Measurements from ENCODE around the gene ANKS1B. TPM values are rescaled to one million over a fixed set of nuclear protein-coding genes. Genes with fewer than 3 reads are reported as not detected.

ANKS1B gene
- total RNA-seq, 2 experiments from 2014 or later: not detected

GRCh38 chr12:98799146-98799810 lies 1185.5 kb downstream of the ANKS1B start:
- CTCF ChIA-PET: no interaction called here
- no peak for DNase-seq
- H3K36me3 Mint-ChIP-seq (ENCODE audit: low read depth): no peaks in the 10 kb centered on the region
- H3K4me1 Mint-ChIP-seq (ENCODE audit: low read depth): no peaks in the 10 kb centered on the region
- no peak overlapping the region for H3K4me3 Mint-ChIP-seq
- H3K9me3 Mint-ChIP-seq: no peaks in the 10 kb centered on the region
- intact Hi-C loops (cut with micrococcal nuclease): no loop called here
- H3K27ac Mint-ChIP-seq: no peak overlapping the region
- peaks cover 9% of the 10 kb centered on the region for H3K27me3 Mint-ChIP-seq (ENCODE audit: low read depth)

GRCh38 chr12:98797200-98797599 lies 1187.5 kb downstream of the ANKS1B start:
- CTCF ChIA-PET: no interaction called here

DNA sequence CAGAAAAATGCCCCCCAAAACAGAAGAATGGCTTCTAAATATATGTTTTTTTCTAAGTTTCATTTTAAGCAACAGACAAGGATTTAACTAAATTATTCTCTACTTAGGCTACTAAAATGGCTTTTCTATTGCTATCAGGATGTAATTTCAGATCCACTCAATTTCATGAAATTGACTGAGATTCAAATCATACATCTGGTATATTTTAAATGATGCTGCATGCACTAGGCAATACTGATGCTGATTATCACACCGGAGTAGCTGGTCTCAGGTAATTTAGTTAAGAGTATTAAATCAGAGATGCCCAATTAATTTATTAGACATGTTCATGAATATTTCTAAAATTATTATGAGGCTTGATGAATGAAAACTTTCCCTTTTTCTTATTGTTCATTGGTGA lies 1188.0 kb downstream of the ANKS1B start:
- H3K9me3 Mint-ChIP-seq: no peaks in the 10 kb centered on the region
- no peaks in the 10 kb centered on the region for H3K4me1 Mint-ChIP-seq (ENCODE audit: low read depth)
- no peak for DNase-seq
- no peak overlapping the region for H3K4me3 Mint-ChIP-seq
- H3K27me3 Mint-ChIP-seq (ENCODE audit: low read depth): peaks cover 8% of the 10 kb centered on the region
- H3K27ac Mint-ChIP-seq: no peak overlapping the region
- intact Hi-C loops (cut with micrococcal nuclease): no loop called here
- CTCF ChIA-PET: no interaction called here
- no peaks in the 10 kb centered on the region for H3K36me3 Mint-ChIP-seq (ENCODE audit: low read depth)

More at GRCh38 chr12:98797200-98797599, 1187.5 kb downstream of the ANKS1B start:
- no peaks in the 10 kb centered on the region for H3K4me1 Mint-ChIP-seq (ENCODE audit: low read depth)
- no peak for DNase-seq
- no peaks in the 10 kb centered on the region for H3K36me3 Mint-ChIP-seq (ENCODE audit: low read depth)
- H3K9me3 Mint-ChIP-seq: no peaks in the 10 kb centered on the region
- H3K27me3 Mint-ChIP-seq (ENCODE audit: low read depth): peaks cover 8% of the 10 kb centered on the region
- H3K27ac Mint-ChIP-seq: no peak overlapping the region
- intact Hi-C loops (cut with micrococcal nuclease): no loop called here
- no peak overlapping the region for H3K4me3 Mint-ChIP-seq

GRCh38 chr12:98793121-98793520 lies 1191.6 kb downstream of the ANKS1B start:
- Mint-ChIP-seq H3K27me3 (ENCODE audit: low read depth) (peaks cover 6% of the 10 kb centered on the region), H3K36me3 (ENCODE audit: low read depth) (no peaks in the 10 kb centered on the region), H3K27ac (no peak overlapping the region), H3K4me1 (ENCODE audit: low read depth) (no peaks in the 10 kb centered on the region), H3K9me3 (no peaks in the 10 kb centered on the region), H3K4me3 (no peak overlapping the region)
- intact Hi-C loops (cut with micrococcal nuclease): no loop called here
- no peak for DNase-seq
- CTCF ChIA-PET: no interaction called here

DNA sequence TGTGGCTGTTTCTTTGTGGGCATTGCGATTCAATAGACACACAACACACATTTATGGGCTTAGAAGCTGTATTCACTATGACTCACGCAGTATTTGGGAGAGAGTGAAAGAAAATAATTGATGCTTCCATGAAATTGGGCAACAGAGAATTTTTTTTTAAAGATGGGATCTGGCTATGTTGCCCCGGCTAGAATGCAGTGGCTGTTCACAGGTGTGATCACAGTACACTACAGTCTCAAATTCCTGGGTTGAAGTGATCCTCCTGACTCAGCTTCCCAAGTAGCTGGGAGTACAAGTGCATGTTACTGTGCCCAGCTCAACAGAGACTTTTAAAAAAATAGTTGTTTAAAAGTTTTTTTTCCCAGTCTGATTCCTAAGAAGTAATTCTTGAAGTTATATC lies 1193.3 kb downstream of the ANKS1B start:
- no peak overlapping the region for H3K27ac Mint-ChIP-seq
- H3K4me1 Mint-ChIP-seq (ENCODE audit: low read depth): no peaks in the 10 kb centered on the region
- peaks cover 6% of the 10 kb centered on the region for H3K27me3 Mint-ChIP-seq (ENCODE audit: low read depth)
- CTCF ChIA-PET: interaction anchor here (0.6 kb wide), 1 partner anchor 113 kb away, joined by 3 read pairs; no protein-coding TSS in a partner anchor
- H3K9me3 Mint-ChIP-seq: no peaks in the 10 kb centered on the region
- no peak overlapping the region for H3K4me3 Mint-ChIP-seq
- no peak for DNase-seq
- H3K36me3 Mint-ChIP-seq (ENCODE audit: low read depth): no peaks in the 10 kb centered on the region
- intact Hi-C loops (cut with micrococcal nuclease): no loop called here

- intact Hi-C loops (cut with micrococcal nuclease): no loop called here
- H3K36me3 Mint-ChIP-seq (ENCODE audit: low read depth): no peaks in the 10 kb centered on the region
- no peak for DNase-seq
- no peaks in the 10 kb centered on the region for H3K4me1 Mint-ChIP-seq (ENCODE audit: low read depth)
- CTCF ChIA-PET: no interaction called here
- H3K4me3 Mint-ChIP-seq: no peak overlapping the region
- peaks cover 10% of the 10 kb centered on the region for H3K27me3 Mint-ChIP-seq (ENCODE audit: low read depth)
- no peaks in the 10 kb centered on the region for H3K9me3 Mint-ChIP-seq
- H3K27ac Mint-ChIP-seq: no peak overlapping the region
Measured at GRCh38 chr12:98788396-98788795, 1196.3 kb downstream of the ANKS1B start.

DNA sequence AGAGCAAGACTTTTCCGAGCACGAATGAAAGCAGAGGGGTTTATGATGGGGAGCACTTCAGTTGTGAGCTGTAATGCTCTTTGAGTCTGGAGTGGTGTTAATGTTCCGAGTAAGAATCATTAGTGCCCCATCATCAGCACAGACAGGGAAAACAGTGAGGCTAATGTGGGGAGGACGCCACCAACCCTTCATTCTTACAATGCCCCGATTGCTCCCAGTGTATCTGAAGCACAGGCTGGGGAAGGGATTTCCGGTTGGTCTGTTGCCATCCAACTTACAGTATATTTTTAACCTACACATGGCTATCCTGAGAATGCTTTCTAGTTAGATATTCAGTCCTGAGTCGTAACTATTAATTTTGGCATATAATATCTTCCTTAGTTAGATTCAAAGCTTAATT lies 1198.1 kb downstream of the ANKS1B start:
- Mint-ChIP-seq H3K4me1 (ENCODE audit: low read depth) (no peaks in the 10 kb centered on the region), H3K9me3 (no peaks in the 10 kb centered on the region), H3K4me3 (no peak overlapping the region), H3K36me3 (ENCODE audit: low read depth) (no peaks in the 10 kb centered on the region), H3K27me3 (ENCODE audit: low read depth) (peaks cover 10% of the 10 kb centered on the region), H3K27ac (no peak overlapping the region)
- intact Hi-C loops (cut with micrococcal nuclease): no loop called here
- CTCF ChIA-PET: interaction anchor here (0.7 kb wide), 1 partner anchor 90 kb away, joined by 4 read pairs; no protein-coding TSS in a partner anchor
- no peak for DNase-seq

GRCh38 chr12:98783420-98783819 lies 1201.3 kb downstream of the ANKS1B start:
- no peak overlapping the region for H3K4me3 Mint-ChIP-seq
- no peaks in the 10 kb centered on the region for H3K9me3 Mint-ChIP-seq
- H3K4me1 Mint-ChIP-seq (ENCODE audit: low read depth): no peaks in the 10 kb centered on the region
- intact Hi-C loops (cut with micrococcal nuclease): no loop called here
- CTCF ChIA-PET: interaction anchor here (0.6 to 1.6 kb wide), 2 partner anchors 216 to 219 kb away, joined by 3 read pairs; no protein-coding TSS in a partner anchor
- H3K27ac Mint-ChIP-seq: no peak overlapping the region
- H3K36me3 Mint-ChIP-seq (ENCODE audit: low read depth): no peaks in the 10 kb centered on the region
- peaks cover 15% of the 10 kb centered on the region for H3K27me3 Mint-ChIP-seq (ENCODE audit: low read depth)
- DNase-seq: no peak

DNA sequence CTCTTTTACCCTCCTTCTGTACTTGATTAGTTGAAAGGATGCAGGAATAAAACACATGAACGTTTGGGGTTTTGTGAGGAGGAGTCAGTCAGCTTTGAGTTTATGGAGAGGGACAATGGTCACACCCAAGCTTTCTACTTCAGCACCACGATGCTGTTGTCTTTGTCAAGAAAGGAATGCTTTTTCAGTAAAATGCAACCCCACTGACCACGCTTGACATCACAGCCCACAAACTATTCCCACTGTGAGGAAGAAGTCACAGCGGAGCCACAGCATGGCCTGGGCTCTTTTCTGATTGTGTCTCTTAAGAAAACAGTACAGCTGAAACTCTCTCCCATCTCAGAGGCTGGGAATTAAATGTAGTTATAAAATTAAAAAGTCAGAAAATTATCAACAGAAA lies 1204.5 kb downstream of the ANKS1B start:
- no peaks in the 10 kb centered on the region for H3K9me3 Mint-ChIP-seq
- intact Hi-C loops (cut with micrococcal nuclease): no loop called here
- peaks cover 11% of the 10 kb centered on the region for H3K27me3 Mint-ChIP-seq (ENCODE audit: low read depth)
- H3K36me3 Mint-ChIP-seq (ENCODE audit: low read depth): no peaks in the 10 kb centered on the region
- H3K27ac Mint-ChIP-seq: no peak overlapping the region
- CTCF ChIA-PET: no interaction called here
- no peak overlapping the region for H3K4me3 Mint-ChIP-seq
- H3K4me1 Mint-ChIP-seq (ENCODE audit: low read depth): no peaks in the 10 kb centered on the region
- no peak for DNase-seq

DNA sequence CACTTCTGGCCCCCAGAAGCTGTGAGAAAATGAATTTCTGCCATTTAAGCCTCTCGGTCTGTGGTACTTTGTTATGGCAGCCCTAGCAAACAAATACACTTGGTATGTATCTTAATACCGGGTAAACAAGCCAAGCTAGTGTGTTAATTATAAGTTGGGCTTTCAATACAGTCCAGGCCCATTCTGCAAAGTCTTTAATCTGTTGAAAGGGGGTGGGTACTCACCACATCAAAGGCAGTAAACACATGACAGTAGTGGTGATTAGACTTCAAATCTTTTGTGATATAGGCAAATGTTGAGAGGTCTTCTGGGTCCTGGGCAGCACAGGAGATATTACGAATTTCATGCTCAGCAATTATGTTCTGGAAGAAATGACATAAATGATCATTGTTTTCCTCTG lies 1211.9 kb downstream of the ANKS1B start:
- Mint-ChIP-seq H3K9me3 (no peaks in the 10 kb centered on the region), H3K27ac (no peak overlapping the region), H3K4me1 (ENCODE audit: low read depth) (peaks cover 2% of the 10 kb centered on the region), H3K4me3 (no peak overlapping the region), H3K27me3 (ENCODE audit: low read depth) (no peaks in the 10 kb centered on the region), H3K36me3 (ENCODE audit: low read depth) (no peaks in the 10 kb centered on the region)
- intact Hi-C loops (cut with micrococcal nuclease): no loop called here
- CTCF ChIA-PET: no interaction called here
- DNase-seq: no peak

GRCh38 chr12:98771811-98772752 lies 1212.7 kb downstream of the ANKS1B start:
- no peak for DNase-seq
- intact Hi-C loops (cut with micrococcal nuclease): no loop called here
- Mint-ChIP-seq H3K4me3 (no peak overlapping the region), H3K36me3 (ENCODE audit: low read depth) (no peaks in the 10 kb centered on the region), H3K27ac (no peak overlapping the region), H3K27me3 (ENCODE audit: low read depth) (no peaks in the 10 kb centered on the region), H3K4me1 (ENCODE audit: low read depth) (peaks cover 2% of the 10 kb centered on the region), H3K9me3 (no peaks in the 10 kb centered on the region)
- CTCF ChIA-PET: no interaction called here

DNA sequence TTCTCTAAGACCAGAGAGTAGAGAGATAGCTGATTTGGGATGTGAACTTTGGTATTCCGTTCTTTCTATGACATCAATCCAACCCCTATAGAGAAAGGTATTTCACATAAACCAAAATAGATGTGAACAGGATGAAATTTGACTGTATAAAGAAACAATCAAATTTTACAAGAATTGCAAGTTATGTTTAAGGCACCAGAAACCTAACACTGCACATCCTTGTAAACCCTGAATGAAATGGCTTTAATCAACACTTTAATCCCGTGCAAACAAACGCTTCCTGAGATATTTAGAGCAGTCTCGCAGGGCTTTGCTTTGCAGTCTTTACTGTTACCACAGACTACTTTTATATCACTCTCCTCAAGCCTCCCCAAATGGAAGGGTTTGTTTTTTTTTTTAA lies 1214.5 kb downstream of the ANKS1B start:
- Mint-ChIP-seq H3K27ac (no peak overlapping the region), H3K4me3 (no peak overlapping the region), H3K27me3 (ENCODE audit: low read depth) (no peaks in the 10 kb centered on the region), H3K4me1 (ENCODE audit: low read depth) (peaks cover 2% of the 10 kb centered on the region), H3K9me3 (no peaks in the 10 kb centered on the region), H3K36me3 (ENCODE audit: low read depth) (no peaks in the 10 kb centered on the region)
- DNase-seq: no peak
- CTCF ChIA-PET: no interaction called here
- intact Hi-C loops (cut with micrococcal nuclease): no loop called here

DNA sequence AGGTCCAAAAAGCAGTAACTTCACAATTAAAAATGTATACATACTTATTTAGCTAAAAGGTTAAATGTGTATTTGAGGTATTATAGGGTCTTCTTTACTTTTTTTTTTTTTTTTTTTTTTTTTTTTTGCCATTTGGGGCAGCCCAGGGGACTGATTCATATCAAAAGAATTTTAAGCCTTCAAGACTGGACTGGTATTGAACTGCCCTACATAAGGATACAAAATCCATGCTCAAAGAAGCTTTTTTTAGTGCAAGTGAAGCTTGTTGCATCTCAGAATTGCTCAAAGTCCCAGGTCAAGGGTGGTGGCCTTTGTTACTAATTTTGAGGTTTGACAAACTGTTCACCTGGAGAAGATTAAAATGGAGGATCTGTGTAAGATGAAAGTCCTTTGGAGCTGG lies 1215.7 kb downstream of the ANKS1B start:
- DNase-seq: no peak
- CTCF ChIA-PET: no interaction called here
- Mint-ChIP-seq H3K4me1 (ENCODE audit: low read depth) (peaks cover 2% of the 10 kb centered on the region), H3K9me3 (no peaks in the 10 kb centered on the region), H3K4me3 (no peak overlapping the region), H3K36me3 (ENCODE audit: low read depth) (no peaks in the 10 kb centered on the region), H3K27ac (no peak overlapping the region), H3K27me3 (ENCODE audit: low read depth) (peaks cover 4% of the 10 kb centered on the region)
- intact Hi-C loops (cut with micrococcal nuclease): no loop called here

Measured in activated naive CD4-positive, alpha-beta T cell treated with anti-CD3 and anti-CD28 coated beads for 36 hours (primary cell).